IMR-90 (cell line): ENCODE results near the gene LCE2C. TPM values are rescaled to one million over a fixed set of nuclear protein-coding genes. Genes with fewer than 3 reads are reported as not detected.

Experiments
- ATAC-seq: fragments of 200-7000 bp; cut with Tn5 transposase; 2 replicates; pipeline ENCODE4 v1.9.1; 2020; ENCODE audit warnings: low read depth, mild to moderate bottlenecking, moderate library complexity
- BruUV-seq: library from RNA; stranded (reverse); fragments of 400-500 nt; replicated peaks from 2 replicates; lab custom pipeline; 2021; lab: Mats Ljungman, UMichigan
- CTCF ChIA-PET: fragments of 300-600 bp; formaldehyde crosslinking; extraction: SDS; loops from one replicate; lab custom pipeline; 2021; ENCODE audit warnings: antibody characterized with exemption; lab: Yijun Ruan, JAX
- POLR2A ChIA-PET: fragments of 300-600 bp; sonication (Branson Sonifier 250); formaldehyde crosslinking; loops from one replicate; lab custom pipeline; 2022; ENCODE audit warnings: antibody characterized with exemption; ENCODE audit not compliant: unreplicated experiment; lab: Charles Lee
- DNase-seq: peaks from one replicate; pipeline ENCODE4 v3.0.0; 2013
- H2AFZ ChIP-seq: replicated peaks from 2 replicates; pipeline ENCODE3; 2013; ENCODE audit warnings: low read length, mild to moderate bottlenecking; ENCODE audit not compliant: poor library complexity
- H2AK5ac ChIP-seq: 2 replicates; pipeline ENCODE4 v1.6.1; 2013; ENCODE audit warnings: low read depth, low read length, inconsistent platforms
- H2AK9ac ChIP-seq: replicated peaks from 2 replicates; pipeline ENCODE3; 2013; ENCODE audit warnings: mild to moderate bottlenecking, low read depth, low read length, moderate library complexity; ENCODE audit not compliant: poor library complexity
- H2BK120ac ChIP-seq: 2 replicates; pipeline ENCODE4 v1.6.1; 2013; ENCODE audit warnings: low read depth, low read length, inconsistent platforms
- H2BK15ac ChIP-seq: 3 replicates; pipeline ENCODE4 v1.6.1; 2013; ENCODE audit warnings: low read depth, low read length, inconsistent platforms
- H2BK20ac ChIP-seq: 2 replicates; pipeline ENCODE4 v1.6.1; 2013; ENCODE audit warnings: low read depth, mild to moderate bottlenecking, inconsistent platforms, low read length, moderate library complexity
- H2BK5ac ChIP-seq: 2 replicates; pipeline ENCODE4 v1.6.1; 2013; ENCODE audit warnings: mild to moderate bottlenecking, low read depth, low read length, inconsistent platforms; ENCODE audit not compliant: poor library complexity, severe bottlenecking
- H3K14ac ChIP-seq: replicated peaks from 2 replicates; pipeline ENCODE4 v1.6.1; 2013; ENCODE audit warnings: low read depth, low read length, inconsistent platforms
- H3K18ac ChIP-seq: 2 replicates; pipeline ENCODE4 v1.6.1; 2013; ENCODE audit warnings: low read depth, low read length, control low read depth
- H3K23ac ChIP-seq: 2 replicates; pipeline ENCODE4 v1.6.1; 2013; ENCODE audit warnings: low read depth, low read length, inconsistent platforms
- H3K27ac ChIP-seq: 2 replicates; pipeline ENCODE4 v1.5.1; 2013; ENCODE audit warnings: mild to moderate bottlenecking, control low read depth, low read length; ENCODE audit not compliant: insufficient read depth
- H3K27me3 ChIP-seq: 2 replicates; pipeline ENCODE4 v1.6.1; 2013; ENCODE audit warnings: low read length; ENCODE audit not compliant: control insufficient read depth, insufficient read depth
- H3K36me3 ChIP-seq: 2 replicates; pipeline ENCODE4 v1.6.1; 2013; ENCODE audit warnings: low read length, mixed read lengths; ENCODE audit not compliant: control insufficient read depth, insufficient read depth
- H3K4ac ChIP-seq: 2 replicates; pipeline ENCODE4 v1.6.1; 2013; ENCODE audit warnings: low read depth, low read length, inconsistent platforms
- H3K4me1 ChIP-seq: 2 replicates; pipeline ENCODE4 v1.6.1; 2013; ENCODE audit warnings: low read length, mixed read lengths; ENCODE audit not compliant: control insufficient read depth, insufficient read depth
- H3K4me2 ChIP-seq: 2 replicates; pipeline ENCODE4 v1.6.1; 2013; ENCODE audit warnings: low read depth, mild to moderate bottlenecking, control low read depth, low read length, moderate library complexity
- H3K4me3 ChIP-seq: 2 replicates; pipeline ENCODE4 v1.5.1; 2013; ENCODE audit warnings: low read depth, mild to moderate bottlenecking, control low read depth, low read length, moderate library complexity; ENCODE audit not compliant: insufficient read depth
- H3K56ac ChIP-seq: 2 replicates; pipeline ENCODE4 v1.6.1; 2013; ENCODE audit warnings: low read length, inconsistent platforms; ENCODE audit not compliant: insufficient read depth; ENCODE audit errors: extremely low read depth
- H3K79me1 ChIP-seq, 2 experiments: 2 replicates each; pipeline ENCODE4 v1.6.1; 2013; ENCODE audit warnings: low read length in 2 of 2, inconsistent platforms in 1 of 2, low read depth in 1 of 2
- H3K9ac ChIP-seq: 2 replicates; pipeline ENCODE4 v1.6.1; 2013; ENCODE audit warnings: low read depth, low read length, control low read depth
- H3K9me1 ChIP-seq: 2 replicates; pipeline ENCODE4 v1.6.1; 2013; ENCODE audit warnings: low read length, inconsistent platforms; ENCODE audit not compliant: insufficient read depth
- H3K9me3 ChIP-seq: 2 replicates; pipeline ENCODE4 v1.6.1; 2013; ENCODE audit warnings: low read length; ENCODE audit not compliant: control insufficient read depth, insufficient read depth
- H4K20me1 ChIP-seq: 2 replicates; pipeline ENCODE4 v1.6.1; 2013; ENCODE audit warnings: low read length, inconsistent platforms; ENCODE audit not compliant: insufficient read depth
- H4K5ac ChIP-seq: 2 replicates; pipeline ENCODE4 v1.6.1; 2013; ENCODE audit warnings: mild to moderate bottlenecking, low read depth, low read length, control low read depth
- H4K8ac ChIP-seq, 2 experiments: 2 replicates each; pipeline ENCODE4 v1.6.1; 2013; ENCODE audit warnings: low read depth in 2 of 2, low read length in 2 of 2, control low read depth in 1 of 2, inconsistent platforms in 1 of 2
- H4K91ac ChIP-seq: 2 replicates; pipeline ENCODE4 v1.6.1; 2013; ENCODE audit warnings: low read depth, low read length, inconsistent platforms; ENCODE audit not compliant: insufficient read depth
- CHD1 ChIP-seq: IDR thresholded peaks from 2 replicates; pipeline ENCODE4 v1.6.1; 2012; ENCODE audit warnings: low read depth, low read length, improper control_type of control experiment
- RAD21 ChIP-seq: IDR thresholded peaks from 2 replicates; pipeline ENCODE4 v1.6.1; 2012; ENCODE audit warnings: low read length, improper control_type of control experiment
- SMC3 ChIP-seq: fragments of 150-350 bp; IDR thresholded peaks from 2 replicates; pipeline ENCODE4 v1.6.1; 2016; ENCODE audit warnings: low read depth, mild to moderate bottlenecking, antibody characterized with exemption, low read length, moderate library complexity
- WGBS, 2 experiments: methylation state at CpG; one replicate each; pipeline versions ENCODE4 v1.1.5 to v1.1.7; 2013; ENCODE audit warnings: missing lambda C conversion rate in 2 of 2; ENCODE audit not compliant: insufficient read length in 1 of 2; ENCODE audit errors: extremely low coverage in 2 of 2; 5-methylcytosine and 5-hydroxymethylcytosine counted together
- dilution Hi-C: fragments of 300-500 bp; cut with HindIII; formaldehyde crosslinking; loops from one replicate; pipeline ENCODE4 v1.14.3; 2018; ENCODE audit warnings: low sequenced_read_pairs; ENCODE audit not compliant: unreplicated experiment
- in situ Hi-C: fragments of 300-500 bp; cut with MboI; formaldehyde crosslinking; loops from 3 replicates; pipeline ENCODE4 v1.14.3; 2019; ENCODE audit warnings: low sequenced_read_pairs, inconsistent platforms, mixed read lengths
- intact Hi-C: fragments of 100-400 bp; cut with micrococcal nuclease; formaldehyde crosslinking; loops from 2 replicates; pipeline ENCODE4 v1.10.0; 2022
- polyA plus RNA-seq, 3 experiments: library from polyadenylated mRNA; depleted of rRNA; stranded (reverse); fragments of >200 nt; gene quantifications; 2 replicates each; pipeline ENCODE4 v1.2.3, GENCODE V29; 2012; ENCODE audit warnings: low replicate concordance in 1 of 3
- total RNA-seq: library from RNA; depleted of rRNA; stranded (reverse); fragments of >200 nt; gene quantifications from 2 replicates; pipeline ENCODE4 v1.2.3, GENCODE V29; 2012
- TF ChIP-seq, protein P1 (sequence below): conservative IDR thresholded peaks from 2 replicates; pipeline ENCODE4 v1.5.1; 2012; ENCODE audit warnings: mild to moderate bottlenecking, low read depth, low read length, improper control_type of control experiment

LCE2C gene
- total and polyA plus RNA-seq, 2 of the 4 experiments (the other 2 are of a cell fraction): not detected

DNA sequence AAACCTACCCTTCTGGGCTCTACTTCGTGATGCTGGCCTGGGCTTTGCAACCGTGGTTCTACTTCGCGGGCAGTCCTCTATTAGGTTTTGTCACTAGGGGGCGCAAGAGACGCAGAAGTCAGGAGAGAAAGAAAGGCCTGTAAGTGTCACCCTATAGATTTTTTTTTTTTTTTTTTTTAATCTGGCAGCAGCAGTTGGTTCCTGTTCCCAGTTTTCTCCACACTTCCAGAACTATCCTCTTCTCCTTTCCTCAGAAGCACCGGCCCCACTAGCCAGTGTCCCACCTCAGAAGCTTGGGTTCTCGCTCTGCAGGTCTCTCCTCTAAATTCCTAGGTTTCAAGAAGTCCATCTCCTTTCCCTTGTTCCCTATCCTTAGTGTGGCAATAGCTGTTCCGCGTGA lies 21.0 kb upstream of the LCE2C start:
- Histone ChIP-seq H3K23ac (no peak overlapping the region), H4K8ac (no peak overlapping the region), H3K4me3 (no peak overlapping the region), H2AK9ac (no peak overlapping the region), H3K14ac (no peak overlapping the region), H3K4me2 (no peak overlapping the region), H2BK15ac (no peak overlapping the region), H4K5ac (no peak overlapping the region), H2BK5ac (no peak overlapping the region), H2AFZ (no peak overlapping the region), H3K36me3 (no peaks in the 10 kb centered on the region), H4K91ac (no peak overlapping the region), H2BK120ac (no peak overlapping the region), H2AK5ac (no peak overlapping the region), H3K4ac (no peak overlapping the region), H3K9me3 (no peaks in the 10 kb centered on the region), H3K4me1 (no peaks in the 10 kb centered on the region), H3K27ac (no peak overlapping the region), H3K9me1 (no peaks in the 10 kb centered on the region), H2BK20ac (no peak overlapping the region), H3K79me1 (no peaks in the 10 kb centered on the region), H3K18ac (no peak overlapping the region), H3K9ac (no peak overlapping the region), H3K56ac (no peak overlapping the region), H3K27me3 (no peaks in the 10 kb centered on the region), H4K20me1 (no peaks in the 10 kb centered on the region)
- intact Hi-C loops (loop anchor here (2.0 kb wide), 1 partner anchor 569 kb away; no protein-coding TSS in a partner anchor), in situ Hi-C loops (loop anchor here (25.0 kb wide), 1 partner anchor 558 kb away; the partner anchor contains the start of genes LELP1 and PRR9), dilution Hi-C loops (no loop called here)
- ChIA-PET CTCF (interaction anchor here (0.6 to 0.9 kb wide), 5 partner anchors 8 to 573 kb away, joined by 3 to 7 read pairs (median 4); partner anchors contain the start of gene LCE2D), POLR2A (no interaction called here)
- no TSS peak for BruUV-seq
- peak; percentile 67 for ATAC-seq
- TF ChIP-seq CHD1 (no peak), SMC3 (peak; percentile 63), RAD21 (peak; percentile 66)
- TF ChIP-seq, protein P1, sequence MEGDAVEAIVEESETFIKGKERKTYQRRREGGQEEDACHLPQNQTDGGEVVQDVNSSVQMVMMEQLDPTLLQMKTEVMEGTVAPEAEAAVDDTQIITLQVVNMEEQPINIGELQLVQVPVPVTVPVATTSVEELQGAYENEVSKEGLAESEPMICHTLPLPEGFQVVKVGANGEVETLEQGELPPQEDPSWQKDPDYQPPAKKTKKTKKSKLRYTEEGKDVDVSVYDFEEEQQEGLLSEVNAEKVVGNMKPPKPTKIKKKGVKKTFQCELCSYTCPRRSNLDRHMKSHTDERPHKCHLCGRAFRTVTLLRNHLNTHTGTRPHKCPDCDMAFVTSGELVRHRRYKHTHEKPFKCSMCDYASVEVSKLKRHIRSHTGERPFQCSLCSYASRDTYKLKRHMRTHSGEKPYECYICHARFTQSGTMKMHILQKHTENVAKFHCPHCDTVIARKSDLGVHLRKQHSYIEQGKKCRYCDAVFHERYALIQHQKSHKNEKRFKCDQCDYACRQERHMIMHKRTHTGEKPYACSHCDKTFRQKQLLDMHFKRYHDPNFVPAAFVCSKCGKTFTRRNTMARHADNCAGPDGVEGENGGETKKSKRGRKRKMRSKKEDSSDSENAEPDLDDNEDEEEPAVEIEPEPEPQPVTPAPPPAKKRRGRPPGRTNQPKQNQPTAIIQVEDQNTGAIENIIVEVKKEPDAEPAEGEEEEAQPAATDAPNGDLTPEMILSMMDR: peak; percentile 74
- no CpG with 5 or more reads among the region's 10 CpGs for WGBS, 2 experiments
- DNase-seq: peak; percentile 33
